Fibroblast of lung (primary cell): ENCODE data around the gene KRT33A.

Experiments used
- CTCF ChIP-seq, 2 donors: IDR thresholded peaks in 1 of 2; conservative IDR thresholded peaks in 1 of 2; 1 replicate in 1 of 2; 2 replicates in 1 of 2; pipeline ENCODE4 v1.5.1; 2011 to 2012; ENCODE audit warnings: low read length in 2 of 2, control low read depth in 1 of 2, inconsistent platforms in 1 of 2, low read depth in 1 of 2, mild to moderate bottlenecking in 1 of 2
- EZH2 ChIP-seq: IDR thresholded peaks from 2 replicates; pipeline ENCODE4 v1.5.1; 2012; ENCODE audit warnings: low read length, control low read depth, mild to moderate bottlenecking; ENCODE audit errors: missing control alignments

GRCh38 chr17:41393826-41394225 lies 43.2 kb upstream of the KRT33A start:
- TF ChIP-seq CTCF (conservative IDR thresholded peaks at IDR 0.05 in 1 of 2, IDR thresholded peaks at IDR 0.05 in 1 of 2; ENCODE audit: low read depth in 1 of 2, low read length in 2 of 2), result no peak
- TF ChIP-seq EZH2, result no peak
